Cardiac fibroblast (primary cell): ENCODE results near the gene PPP1R1B.

Source experiments
- DNase-seq, 2 donors: peaks; one replicate each; pipeline versions ENCODE4 v3.0.0 to v3.0.0-alpha.2; 2010; ENCODE audit warnings: low read depth in 2 of 2
- H3K4me3 ChIP-seq, 2 donors: replicated peaks in 1 of 2; 1 replicate in 1 of 2; 2 replicates in 1 of 2; pipeline ENCODE4 v1.5.1; 2011; ENCODE audit warnings: low read depth in 2 of 2, low read length in 2 of 2, mild to moderate bottlenecking in 2 of 2, moderate library complexity in 1 of 2
- TF ChIP-seq, protein P1 (sequence below): IDR thresholded peaks from one replicate; pipeline ENCODE4 v1.5.1; 2011; ENCODE audit warnings: low read depth, mild to moderate bottlenecking, low read length, inconsistent platforms

The PPP1R1B gene

DNA sequence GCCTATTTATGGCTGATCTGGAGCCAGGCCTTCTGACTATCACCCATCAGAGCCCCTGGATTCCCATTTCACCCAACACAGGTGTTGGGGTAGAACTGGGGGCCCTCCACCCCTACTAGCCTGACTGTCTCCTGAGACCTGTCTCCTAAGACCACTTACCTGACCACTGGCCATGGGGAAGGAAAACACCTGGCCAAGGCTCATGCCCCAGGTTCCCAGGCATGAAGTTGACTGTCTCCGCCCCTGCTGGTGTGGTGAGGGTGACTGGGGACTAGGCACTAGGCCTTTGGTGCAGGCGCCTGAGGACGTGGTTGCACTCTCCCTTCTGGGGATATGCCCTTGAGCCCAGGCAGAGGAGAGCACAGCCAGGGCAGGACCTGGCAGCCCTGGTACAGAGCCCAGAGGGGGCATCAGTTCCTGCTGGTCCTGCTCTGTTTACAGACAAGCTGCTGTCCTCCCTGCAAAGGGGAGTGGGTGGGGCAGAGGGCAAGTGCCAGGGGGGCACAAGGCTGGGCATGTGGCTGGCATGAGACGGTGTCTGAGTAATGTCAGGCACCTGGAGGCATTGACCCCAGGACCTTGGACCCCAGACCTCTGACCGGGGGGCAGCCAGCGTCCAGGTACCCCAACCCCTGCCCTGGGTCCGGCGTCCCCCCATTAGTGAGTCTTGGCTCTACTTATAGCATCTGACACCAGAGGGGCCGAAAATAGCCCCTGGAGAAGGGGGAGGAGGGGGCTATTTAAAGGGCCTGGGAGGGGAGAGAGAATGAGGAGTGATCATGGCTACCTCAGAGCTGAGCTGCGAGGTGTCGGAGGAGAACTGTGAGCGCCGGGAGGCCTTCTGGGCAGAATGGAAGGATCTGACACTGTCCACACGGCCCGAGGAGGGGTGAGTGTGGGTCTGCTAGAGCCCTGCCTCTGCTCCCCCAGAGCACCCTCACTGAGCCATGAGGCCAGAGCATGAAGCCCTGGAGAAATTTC, 38.1 kb downstream of the PPP1R1B start, which contains the start of gene TCAP:
Gene TCAP (plus strand): TSS at position 769 of the 981 bp plus-strand sequence. CDS start 11 bp downstream, at position 780.
- H3K4me3 ChIP-seq = no peak within 1 kb of the TSS
- TF ChIP-seq, protein P1, sequence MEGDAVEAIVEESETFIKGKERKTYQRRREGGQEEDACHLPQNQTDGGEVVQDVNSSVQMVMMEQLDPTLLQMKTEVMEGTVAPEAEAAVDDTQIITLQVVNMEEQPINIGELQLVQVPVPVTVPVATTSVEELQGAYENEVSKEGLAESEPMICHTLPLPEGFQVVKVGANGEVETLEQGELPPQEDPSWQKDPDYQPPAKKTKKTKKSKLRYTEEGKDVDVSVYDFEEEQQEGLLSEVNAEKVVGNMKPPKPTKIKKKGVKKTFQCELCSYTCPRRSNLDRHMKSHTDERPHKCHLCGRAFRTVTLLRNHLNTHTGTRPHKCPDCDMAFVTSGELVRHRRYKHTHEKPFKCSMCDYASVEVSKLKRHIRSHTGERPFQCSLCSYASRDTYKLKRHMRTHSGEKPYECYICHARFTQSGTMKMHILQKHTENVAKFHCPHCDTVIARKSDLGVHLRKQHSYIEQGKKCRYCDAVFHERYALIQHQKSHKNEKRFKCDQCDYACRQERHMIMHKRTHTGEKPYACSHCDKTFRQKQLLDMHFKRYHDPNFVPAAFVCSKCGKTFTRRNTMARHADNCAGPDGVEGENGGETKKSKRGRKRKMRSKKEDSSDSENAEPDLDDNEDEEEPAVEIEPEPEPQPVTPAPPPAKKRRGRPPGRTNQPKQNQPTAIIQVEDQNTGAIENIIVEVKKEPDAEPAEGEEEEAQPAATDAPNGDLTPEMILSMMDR = no peak

DNA sequence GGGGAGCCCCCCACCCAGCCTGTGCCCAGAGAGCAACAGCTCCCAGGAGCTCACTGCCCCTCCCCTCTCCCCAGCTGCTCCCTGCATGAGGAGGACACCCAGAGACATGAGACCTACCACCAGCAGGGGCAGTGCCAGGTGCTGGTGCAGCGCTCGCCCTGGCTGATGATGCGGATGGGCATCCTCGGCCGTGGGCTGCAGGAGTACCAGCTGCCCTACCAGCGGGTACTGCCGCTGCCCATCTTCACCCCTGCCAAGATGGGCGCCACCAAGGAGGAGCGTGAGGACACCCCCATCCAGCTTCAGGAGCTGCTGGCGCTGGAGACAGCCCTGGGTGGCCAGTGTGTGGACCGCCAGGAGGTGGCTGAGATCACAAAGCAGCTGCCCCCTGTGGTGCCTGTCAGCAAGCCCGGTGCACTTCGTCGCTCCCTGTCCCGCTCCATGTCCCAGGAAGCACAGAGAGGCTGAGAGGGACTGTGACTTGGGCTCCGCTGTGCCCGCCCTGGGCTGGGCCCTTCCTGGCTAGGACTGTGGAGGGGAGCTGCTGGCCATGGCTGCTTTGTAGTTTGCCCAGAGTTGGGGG, 39.0 kb downstream of the PPP1R1B start:
- DNase-seq = no peak
- TF ChIP-seq, protein P1 = no peak
- H3K4me3 ChIP-seq = no peak overlapping the region

More for the DNA sequence above, 38.1 kb downstream of the PPP1R1B start, which contains the start of gene TCAP:
- no peak for DNase-seq

DNA sequence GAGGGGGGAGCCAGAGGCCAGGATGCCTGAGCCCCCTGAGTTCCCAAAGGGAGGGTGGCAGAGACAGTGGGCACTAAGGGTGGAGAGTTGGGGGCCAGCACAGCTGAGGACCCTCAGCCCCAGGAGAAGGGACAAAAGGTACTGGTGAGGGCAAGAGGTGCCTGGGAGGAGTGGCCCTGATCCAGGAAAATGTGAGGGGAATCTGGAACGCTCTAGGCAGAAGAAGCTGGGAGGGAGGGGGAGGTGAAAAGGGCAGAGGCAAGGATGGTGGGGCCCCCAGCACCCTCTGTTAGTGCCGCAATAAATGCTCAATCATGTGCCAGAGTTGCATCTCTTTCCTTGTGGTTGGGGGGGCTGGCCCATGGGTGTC, 39.5 kb downstream of the PPP1R1B start:
- no peak overlapping the region for H3K4me3 ChIP-seq
- DNase-seq = no peak
- TF ChIP-seq, protein P1 = no peak

DNA sequence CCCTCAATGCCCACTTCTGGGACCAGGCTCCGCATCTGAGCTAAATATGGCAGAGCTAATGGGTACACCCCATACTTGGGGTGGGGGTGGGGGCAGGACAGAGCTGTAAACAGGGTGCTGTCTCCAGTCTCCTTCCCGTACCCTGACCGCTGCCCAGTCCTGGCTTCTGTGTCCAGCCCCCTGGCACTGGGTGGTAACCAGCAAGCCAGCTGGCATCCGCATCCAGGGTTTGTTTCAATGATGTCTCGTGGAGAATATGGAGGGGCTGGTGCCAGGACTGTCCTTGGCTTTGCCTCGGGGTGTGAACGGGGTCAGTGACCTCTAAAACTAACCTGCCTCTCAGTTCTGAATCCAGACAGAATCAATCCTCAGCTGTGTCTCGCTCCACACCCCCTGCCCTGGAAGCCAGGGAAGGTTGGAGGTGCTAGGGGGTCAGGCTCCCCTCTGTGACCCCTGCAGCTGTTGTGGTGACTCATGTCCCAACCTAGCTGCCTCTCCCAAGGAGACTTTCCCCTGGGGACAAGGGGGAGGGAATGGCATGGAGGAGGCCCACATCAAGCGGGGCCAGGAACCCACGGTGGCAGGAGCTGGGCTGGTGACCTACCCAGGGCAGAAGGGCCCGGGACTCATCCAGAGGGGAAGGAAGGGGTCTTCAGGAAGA, 40.0 kb downstream of the PPP1R1B start:
- DNase-seq = peak in 1 of 2 donors; percentile 20

DNA sequence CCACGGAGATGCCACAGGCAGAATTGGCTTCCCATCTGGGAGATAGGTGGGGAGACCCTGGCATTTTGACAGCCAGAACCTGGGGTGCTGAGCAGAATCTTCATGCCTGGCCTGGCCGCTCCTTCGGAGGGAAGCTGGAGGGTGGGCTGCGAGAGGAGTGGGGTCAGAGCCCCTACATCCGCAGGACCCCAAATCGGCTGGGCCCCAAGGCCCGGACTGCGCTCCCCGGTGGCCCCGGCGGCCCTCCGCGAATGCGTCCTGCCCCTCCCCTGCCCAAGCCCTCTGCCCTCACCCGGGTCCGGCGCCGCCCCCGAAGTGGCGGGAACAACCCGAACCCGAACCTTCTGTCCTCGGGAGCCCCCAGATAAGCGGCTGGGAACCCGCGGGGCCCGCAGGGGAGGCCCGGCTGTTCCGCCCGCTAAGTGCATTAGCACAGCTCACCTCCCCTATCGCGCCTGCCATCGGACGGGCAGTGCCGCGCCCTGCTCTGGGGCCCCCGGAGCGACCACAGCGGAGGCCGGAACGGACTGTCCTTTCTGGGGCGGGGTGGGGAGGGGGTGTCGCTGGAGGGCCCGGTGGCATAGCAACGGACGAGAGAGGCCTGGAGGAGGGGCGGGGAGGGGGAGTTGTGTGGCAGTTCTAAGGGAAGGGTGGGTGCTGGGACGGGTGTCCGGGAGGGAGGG, 40.7 kb downstream of the PPP1R1B start:
- DNase-seq = no peak
- no peak overlapping the region for H3K4me3 ChIP-seq
- TF ChIP-seq, protein P1 = no peak

More for the DNA sequence above, 40.0 kb downstream of the PPP1R1B start:
- TF ChIP-seq, protein P1 = no peak
- no peak overlapping the region for H3K4me3 ChIP-seq
